Neural cell (in vitro differentiated cells): ENCODE measurements around the gene PRKG1. TPM values are rescaled to one million over a fixed set of nuclear protein-coding genes. Genes with fewer than 3 reads are reported as not detected.
"Not testable (repeated sequence)": the region's sequence is repeated elsewhere in the genome, so short reads cannot be mapped to it uniquely, and the experiment has no call there.

ENCODE experiments used
- H2AFZ ChIP-seq: fragments of 200-600, 300-800 bp; sonication (generic), shearing (Covaris generic); 2 replicates; pipeline ENCODE4 v1.6.0; 2014; ENCODE audit warnings: low read depth, mild to moderate bottlenecking, antibody characterized with exemption, low read length, moderate library complexity
- H3F3A ChIP-seq: fragments of 200-600 bp; shearing (Covaris generic); 2 replicates; pipeline ENCODE4 v1.6.1; 2016; ENCODE audit warnings: mild to moderate bottlenecking, moderate library complexity, mixed read lengths, antibody characterized with exemption, low read length; ENCODE audit not compliant: insufficient read depth, poor library complexity, severe bottlenecking
- H3K27ac ChIP-seq: fragments of 200-600, 300-800 bp; sonication (generic), shearing (Covaris generic); 2 replicates; pipeline ENCODE4 v1.5.1; 2014; ENCODE audit warnings: mild to moderate bottlenecking, low read length, moderate library complexity
- H3K27me3 ChIP-seq: fragments of 300-800, 200-600 bp; sonication (generic), shearing (Covaris generic); 2 replicates; pipeline ENCODE4 v1.6.0; 2014; ENCODE audit warnings: mild to moderate bottlenecking, low read depth, low read length, moderate library complexity; ENCODE audit not compliant: insufficient read depth
- H3K36me3 ChIP-seq: fragments of 300-800, 200-600 bp; sonication (generic), shearing (Covaris generic); 2 replicates; pipeline ENCODE4 v1.5.1; 2014; ENCODE audit warnings: mild to moderate bottlenecking, antibody characterized with exemption, low read length, moderate library complexity; ENCODE audit not compliant: insufficient read depth
- H3K4me2 ChIP-seq: fragments of 300-800, 200-600 bp; sonication (generic), shearing (Covaris generic); 2 replicates; pipeline ENCODE4 v1.6.0; 2014; ENCODE audit warnings: mild to moderate bottlenecking, low read length
- H3K4me3 ChIP-seq: fragments of 300-800, 200-600 bp; sonication (generic), shearing (Covaris generic); 2 replicates; pipeline ENCODE4 v1.5.1; 2014; ENCODE audit warnings: mild to moderate bottlenecking, low read length, moderate library complexity
- H3K79me2 ChIP-seq: fragments of 200-600 bp; shearing (Covaris generic); replicated peaks from 2 replicates; pipeline ENCODE4 v1.6.0; 2014; ENCODE audit warnings: mild to moderate bottlenecking, low read length, moderate library complexity; ENCODE audit not compliant: insufficient read depth
- H3K9ac ChIP-seq: fragments of 300-800, 200-600 bp; sonication (generic), shearing (Covaris generic); 2 replicates; pipeline ENCODE4 v1.6.1; 2016; ENCODE audit warnings: mild to moderate bottlenecking, low read length, mixed read lengths
- H3K9me2 ChIP-seq: fragments of 200-600 bp; shearing (Covaris generic); 2 replicates; pipeline ENCODE4 v1.6.1; 2016; ENCODE audit warnings: mild to moderate bottlenecking, low read length, mixed read lengths; ENCODE audit not compliant: insufficient read depth
- H3K9me3 ChIP-seq: fragments of 200-600, 300-800 bp; sonication (generic), shearing (Covaris generic); 2 replicates; pipeline ENCODE4 v1.6.1; 2016; ENCODE audit warnings: mild to moderate bottlenecking, mixed run types, low read length, moderate library complexity, mixed read lengths
- H4K20me1 ChIP-seq: fragments of 200-600 bp; shearing (Covaris generic); 2 replicates; pipeline ENCODE4 v1.6.1; 2016; ENCODE audit warnings: mild to moderate bottlenecking, mixed run types; ENCODE audit not compliant: insufficient read depth
- CTCF ChIP-seq: fragments of 450-650 bp; IDR thresholded peaks from 2 replicates; pipeline ENCODE4 v1.5.1; 2014; ENCODE audit warnings: antibody characterized with exemption, mild to moderate bottlenecking, moderate library complexity; ENCODE audit not compliant: poor library complexity, severe bottlenecking
- EP300 ChIP-seq: fragments of 450-650 bp; conservative IDR thresholded peaks from 2 replicates; pipeline ENCODE4 v1.6.1; 2014; ENCODE audit warnings: antibody characterized with exemption, mild to moderate bottlenecking, moderate library complexity; ENCODE audit not compliant: poor library complexity, severe bottlenecking
- EZH2 ChIP-seq: fragments of 200-600, 300-800 bp; shearing (Covaris generic), sonication (generic); IDR thresholded peaks from 2 replicates; pipeline ENCODE4 v1.6.1; 2014; ENCODE audit warnings: antibody characterized with exemption, low read length, borderline replicate concordance, mild to moderate bottlenecking; ENCODE audit not compliant: insufficient read depth, poor library complexity, severe bottlenecking
- MXI1 ChIP-seq: fragments of 450-650 bp; conservative IDR thresholded peaks from 2 replicates; pipeline ENCODE4 v1.6.1; 2014; ENCODE audit warnings: antibody characterized with exemption, mild to moderate bottlenecking; ENCODE audit not compliant: poor library complexity, severe bottlenecking
- POLR2AphosphoS5 ChIP-seq: IDR thresholded peaks from 2 replicates; pipeline ENCODE4 v1.6.1; 2012
- RAD21 ChIP-seq: fragments of 450-650 bp; conservative IDR thresholded peaks from 2 replicates; pipeline ENCODE4 v1.6.1; 2014; ENCODE audit warnings: antibody characterized with exemption, mild to moderate bottlenecking, moderate library complexity
- REST ChIP-seq: IDR thresholded peaks from 2 replicates; pipeline ENCODE4 v1.6.1; 2012; ENCODE audit warnings: borderline replicate concordance
- SMC3 ChIP-seq: fragments of 450-650 bp; conservative IDR thresholded peaks from 2 replicates; pipeline ENCODE4 v1.6.1; 2014; ENCODE audit warnings: antibody characterized with exemption, mild to moderate bottlenecking, moderate library complexity; ENCODE audit not compliant: poor library complexity
- TAF1 ChIP-seq: IDR thresholded peaks from 2 replicates; pipeline ENCODE4 v1.6.1; 2012; ENCODE audit warnings: low read depth
- polyA plus RNA-seq: library from polyadenylated mRNA; depleted of rRNA; stranded (reverse); fragments of >200 nt; gene quantifications from 2 replicates; pipeline ENCODE4 v1.2.3, GENCODE V29; 2014

PRKG1 gene
- polyA plus RNA-seq, 1 donor from 2014 or later = 2.2 TPM

- H3K27me3 ChIP-seq = no peaks in the 10 kb centered on the region
- H4K20me1 ChIP-seq = no peaks in the 10 kb centered on the region
- no peak overlapping the region for H2AFZ ChIP-seq
- no peaks in the 10 kb centered on the region for H3K9me3 ChIP-seq
- no peak overlapping the region for H3K4me3 ChIP-seq
- H3K9ac ChIP-seq = no peak overlapping the region
- no peak overlapping the region for H3K4me2 ChIP-seq
- H3K36me3 ChIP-seq = no peaks in the 10 kb centered on the region
- H3K9me2 ChIP-seq = no peaks in the 10 kb centered on the region
- TF ChIP-seq MXI1 = no peak
- no peaks in the 10 kb centered on the region for H3F3A ChIP-seq
- no peaks in the 10 kb centered on the region for H3K79me2 ChIP-seq
- H3K27ac ChIP-seq = no peak overlapping the region
Observed at GRCh38 chr10:51386248-51386885, 312.1 kb downstream of the PRKG1 start.

- H3F3A ChIP-seq = no peaks in the 10 kb centered on the region
- no peak overlapping the region for H3K4me3 ChIP-seq
- H3K27me3 ChIP-seq = no peaks in the 10 kb centered on the region
- no peaks in the 10 kb centered on the region for H3K9me2 ChIP-seq
- H3K9me3 ChIP-seq = no peaks in the 10 kb centered on the region
- no peak overlapping the region for H3K9ac ChIP-seq
- H4K20me1 ChIP-seq = no peaks in the 10 kb centered on the region
- no peak overlapping the region for H2AFZ ChIP-seq
- no peak overlapping the region for H3K27ac ChIP-seq
- TF ChIP-seq CTCF = peak; percentile 46
- TF ChIP-seq RAD21 = peak; percentile 44
- TF ChIP-seq SMC3 = peak; percentile 36
- TF ChIP-seq EP300 = no peak
- no peak for TF ChIP-seq TAF1
- TF ChIP-seq EZH2 = no peak
- no peak for TF ChIP-seq REST
- TF ChIP-seq MXI1 = no peak
- no peak for TF ChIP-seq POLR2AphosphoS5
- no peaks in the 10 kb centered on the region for H3K79me2 ChIP-seq
- H3K36me3 ChIP-seq = no peaks in the 10 kb centered on the region
- no peak overlapping the region for H3K4me2 ChIP-seq
Observed at GRCh38 chr10:51389415-51390321, 315.4 kb downstream of the PRKG1 start.

GRCh38 chr10:51393006-51393405 lies 318.7 kb downstream of the PRKG1 start:
- H3K9me3 ChIP-seq, H2AFZ ChIP-seq: not testable (repeated sequence)

More at GRCh38 chr10:51393006-51393405, 318.7 kb downstream of the PRKG1 start:
- H3K36me3 ChIP-seq, H4K20me1 ChIP-seq, H3F3A ChIP-seq, H3K4me2 ChIP-seq, H3K4me3 ChIP-seq, H3K27ac ChIP-seq, H3K9ac ChIP-seq, H3K27me3 ChIP-seq, H3K79me2 ChIP-seq, H3K9me2 ChIP-seq: not testable (repeated sequence)
